Measurements from ENCODE around the gene PID1. TPM values are rescaled to one million over a fixed set of nuclear protein-coding genes. Genes with fewer than 3 reads are reported as not detected.

The PID1 gene
- total and polyA plus RNA-seq, 5 donors from 2014 or later, result 0.09 TPM; not detected in 4

DNA sequence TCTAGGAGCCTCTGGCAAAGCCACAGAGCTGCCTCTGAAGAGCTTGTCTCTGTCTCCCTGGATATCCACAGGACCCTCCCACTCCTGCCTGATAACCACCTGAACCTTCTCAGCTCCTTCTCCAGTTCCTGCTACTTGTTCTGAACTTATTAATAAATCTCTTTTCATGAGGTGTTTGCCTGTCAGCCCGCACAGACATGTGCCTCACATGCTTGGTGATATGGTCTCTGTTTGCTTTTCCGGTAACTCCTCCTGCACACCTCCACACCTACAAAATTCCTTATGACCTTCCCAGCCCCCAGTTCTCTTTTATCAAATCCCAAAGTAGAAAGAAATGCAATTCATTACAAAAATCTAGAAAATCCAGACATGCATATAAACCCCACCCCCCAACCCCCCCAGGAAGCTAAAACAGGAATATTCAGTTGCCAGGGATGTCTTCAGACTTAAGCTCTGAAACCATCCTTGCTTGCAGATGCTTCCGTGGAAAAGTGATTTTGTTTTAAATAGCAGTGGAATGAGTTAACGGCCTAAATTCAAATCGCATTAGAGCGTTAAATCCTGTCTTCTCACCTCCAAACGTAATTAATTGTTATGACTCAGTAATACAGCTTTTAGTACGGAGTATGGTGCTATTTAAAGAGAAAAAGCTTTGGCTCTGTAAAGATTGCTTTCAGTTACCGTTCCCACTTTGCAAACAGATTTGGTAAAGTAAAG, 2.1 kb upstream of the PID1 start:
- no peaks in the 10 kb centered on the region for H3K36me3 Mint-ChIP-seq
- no peak overlapping the region for H3K4me3 Mint-ChIP-seq
- DNase-seq, result no peak
- H3K27ac Mint-ChIP-seq, result no peak overlapping the region
- H3K9me3 ChIP-seq (ENCODE audit: control insufficient read depth in 2 of 2, low read length in 2 of 2), result no peaks in the 10 kb centered on the region
- H3K36me3 ChIP-seq (ENCODE audit: control insufficient read depth, insufficient read depth, low read length), result no peaks in the 10 kb centered on the region
- H3K4me1 Mint-ChIP-seq, result peaks cover 0 to 3% (median 0%) of the 10 kb centered on the region in 4 donors
- no peaks in the 10 kb centered on the region for H3K4me1 ChIP-seq (ENCODE audit: control insufficient read depth, insufficient read depth, low read length, poor library complexity, severe bottlenecking)
- ATAC-seq (ENCODE audit: low read depth in 2 of 2), result no peak
- H3K27me3 Mint-ChIP-seq, result peaks cover 39% of the 10 kb centered on the region
- no peak overlapping the region for H3K27ac ChIP-seq (ENCODE audit: insufficient read depth, low read length, poor library complexity, severe bottlenecking)
- H3K9me3 Mint-ChIP-seq, result peaks cover 0 to 2% (median 0%) of the 10 kb centered on the region in 7 donors
- H3K27me3 ChIP-seq (ENCODE audit: control insufficient read depth, insufficient read depth, low read length), result no peaks in the 10 kb centered on the region
- H3K4me3 ChIP-seq (ENCODE audit: low read depth, low read length), result no peak overlapping the region

DNA sequence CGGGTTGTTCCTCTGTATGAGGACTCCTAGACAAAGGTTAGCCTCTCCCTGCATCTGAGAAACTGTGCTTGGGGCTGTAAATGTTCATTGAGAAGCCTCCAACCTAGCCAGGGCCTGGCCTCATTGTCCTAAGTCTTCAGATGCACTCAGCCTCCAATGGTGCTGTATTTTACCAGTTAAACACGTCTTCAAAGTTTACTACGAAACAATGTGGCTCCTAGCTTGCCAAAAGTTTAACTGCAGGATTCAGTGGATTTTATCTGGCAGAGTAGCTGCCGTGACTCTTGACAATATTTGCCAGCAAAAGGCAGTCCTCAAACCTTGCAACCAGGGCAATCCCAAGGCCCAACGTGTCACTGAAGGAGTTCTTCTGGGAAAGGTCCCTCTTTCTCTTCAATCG, 1.1 kb downstream of the PID1 start:
- Histone ChIP-seq H3K9me3 (ENCODE audit: control insufficient read depth in 2 of 2, low read length in 2 of 2) (no peaks in the 10 kb centered on the region), H3K27me3 (ENCODE audit: control insufficient read depth, insufficient read depth, low read length) (no peaks in the 10 kb centered on the region), H3K4me3 (ENCODE audit: low read depth, low read length) (no peak overlapping the region), H3K4me1 (ENCODE audit: control insufficient read depth, insufficient read depth, low read length, poor library complexity, severe bottlenecking) (no peaks in the 10 kb centered on the region), H3K27ac (ENCODE audit: insufficient read depth, low read length, poor library complexity, severe bottlenecking) (no peak overlapping the region), H3K36me3 (ENCODE audit: control insufficient read depth, insufficient read depth, low read length) (no peaks in the 10 kb centered on the region)
- no peak for DNase-seq
- Mint-ChIP-seq H3K4me1 (peaks cover 0 to 3% (median 0%) of the 10 kb centered on the region in 4 donors), H3K36me3 (no peaks in the 10 kb centered on the region), H3K27ac (no peak overlapping the region), H3K4me3 (no peak overlapping the region), H3K27me3 (peaks cover 45% of the 10 kb centered on the region), H3K9me3 (peaks cover 0 to 4% (median 0%) of the 10 kb centered on the region in 7 donors)
- no peak for ATAC-seq (ENCODE audit: low read depth in 2 of 2)

DNA sequence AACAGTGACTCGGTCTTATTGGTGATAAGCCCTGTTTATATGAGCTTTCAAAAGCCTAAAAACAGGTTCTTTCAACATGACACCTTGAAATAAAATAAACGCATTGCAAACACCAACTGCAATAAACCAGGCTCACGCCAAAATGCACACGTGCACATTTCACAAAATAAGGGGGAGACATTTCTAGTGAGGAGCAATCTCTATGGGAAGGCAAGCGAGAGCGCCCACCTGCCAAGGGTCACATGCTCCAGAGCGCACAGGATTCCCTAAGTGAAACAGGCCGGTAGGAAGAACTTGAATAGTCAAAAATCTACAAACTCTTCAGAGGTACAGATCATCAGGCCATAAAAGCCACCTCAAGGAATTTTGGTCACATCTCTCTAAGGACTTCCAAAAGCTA, 1.9 kb downstream of the PID1 start:
- no peaks in the 10 kb centered on the region for H3K4me1 ChIP-seq (ENCODE audit: control insufficient read depth, insufficient read depth, low read length, poor library complexity, severe bottlenecking)
- H3K27me3 Mint-ChIP-seq, result peaks cover 45% of the 10 kb centered on the region

DNA sequence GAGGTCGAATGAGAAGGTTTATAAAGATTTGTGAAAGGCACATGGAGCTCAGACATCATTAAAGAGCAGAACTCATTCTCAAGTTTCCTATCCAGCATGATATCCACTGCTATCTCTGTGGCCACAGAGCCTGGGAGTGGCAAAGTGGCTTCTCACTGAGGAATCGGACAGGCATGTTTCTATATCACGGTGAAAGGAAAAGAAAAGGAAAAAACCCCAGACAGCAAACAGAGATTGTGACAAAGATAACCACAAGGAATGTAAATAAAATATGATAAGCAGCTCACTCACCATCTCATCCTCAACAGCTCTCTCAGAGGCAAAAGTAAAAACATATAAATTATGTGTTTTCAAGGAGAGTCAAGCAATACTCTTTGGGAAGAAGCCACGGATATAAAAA, 2.5 kb downstream of the PID1 start:
- Histone ChIP-seq H3K36me3 (ENCODE audit: control insufficient read depth, insufficient read depth, low read length) (no peaks in the 10 kb centered on the region), H3K27me3 (ENCODE audit: control insufficient read depth, insufficient read depth, low read length) (no peaks in the 10 kb centered on the region), H3K9me3 (ENCODE audit: control insufficient read depth in 2 of 2, low read length in 2 of 2) (no peaks in the 10 kb centered on the region), H3K4me1 (ENCODE audit: control insufficient read depth, insufficient read depth, low read length, poor library complexity, severe bottlenecking) (no peaks in the 10 kb centered on the region), H3K27ac (ENCODE audit: insufficient read depth, low read length, poor library complexity, severe bottlenecking) (no peak overlapping the region), H3K4me3 (ENCODE audit: low read depth, low read length) (no peak overlapping the region)
- no peak for ATAC-seq (ENCODE audit: low read depth in 2 of 2)
- H3K4me3 Mint-ChIP-seq, result no peak overlapping the region
- no peak overlapping the region for H3K27ac Mint-ChIP-seq
- no peak for DNase-seq
- peaks cover 39% of the 10 kb centered on the region for H3K27me3 Mint-ChIP-seq
- no peaks in the 10 kb centered on the region for H3K4me1 Mint-ChIP-seq
- H3K36me3 Mint-ChIP-seq, result no peaks in the 10 kb centered on the region
- H3K9me3 Mint-ChIP-seq, result peaks cover 0 to 8% (median 0%) of the 10 kb centered on the region in 7 donors

More for the DNA sequence above, 1.9 kb downstream of the PID1 start:
- Mint-ChIP-seq H3K4me3 (no peak overlapping the region), H3K9me3 (peaks cover 0 to 8% (median 0%) of the 10 kb centered on the region in 7 donors), H3K27ac (no peak overlapping the region), H3K36me3 (no peaks in the 10 kb centered on the region), H3K4me1 (peaks cover 0 to 3% (median 0%) of the 10 kb centered on the region in 4 donors)
- no peak overlapping the region for H3K4me3 ChIP-seq (ENCODE audit: low read depth, low read length)
- H3K36me3 ChIP-seq (ENCODE audit: control insufficient read depth, insufficient read depth, low read length), result no peaks in the 10 kb centered on the region
- no peak overlapping the region for H3K27ac ChIP-seq (ENCODE audit: insufficient read depth, low read length, poor library complexity, severe bottlenecking)
- no peaks in the 10 kb centered on the region for H3K9me3 ChIP-seq (ENCODE audit: control insufficient read depth in 2 of 2, low read length in 2 of 2)
- H3K27me3 ChIP-seq (ENCODE audit: control insufficient read depth, insufficient read depth, low read length), result no peaks in the 10 kb centered on the region
- DNase-seq (no peak), ATAC-seq (ENCODE audit: low read depth in 2 of 2) (no peak)

GRCh38 chr2:229267080-229267479, 4.0 kb downstream of the PID1 start:
- peaks cover 0 to 13% (median 0%) of the 10 kb centered on the region in 7 donors for H3K9me3 Mint-ChIP-seq
- peaks cover 26% of the 10 kb centered on the region for H3K27me3 Mint-ChIP-seq
- no peaks in the 10 kb centered on the region for H3K36me3 Mint-ChIP-seq
- H3K27me3 ChIP-seq (ENCODE audit: control insufficient read depth, insufficient read depth, low read length), result no peaks in the 10 kb centered on the region
- H3K9me3 ChIP-seq (ENCODE audit: control insufficient read depth in 2 of 2, low read length in 2 of 2), result no peaks in the 10 kb centered on the region
- H3K36me3 ChIP-seq (ENCODE audit: control insufficient read depth, insufficient read depth, low read length), result no peaks in the 10 kb centered on the region
- DNase-seq (no peak), ATAC-seq (ENCODE audit: low read depth in 2 of 2) (no peak)
- no peaks in the 10 kb centered on the region for H3K4me1 Mint-ChIP-seq
- no peak overlapping the region for H3K4me3 ChIP-seq (ENCODE audit: low read depth, low read length)
- no peak overlapping the region for H3K4me3 Mint-ChIP-seq
- no peak overlapping the region for H3K27ac Mint-ChIP-seq
- H3K27ac ChIP-seq (ENCODE audit: insufficient read depth, low read length, poor library complexity, severe bottlenecking), result no peak overlapping the region
- H3K4me1 ChIP-seq (ENCODE audit: control insufficient read depth, insufficient read depth, low read length, poor library complexity, severe bottlenecking), result no peaks in the 10 kb centered on the region

GRCh38 chr2:229265727-229266126, 5.4 kb downstream of the PID1 start:
- Histone ChIP-seq H3K4me1 (ENCODE audit: control insufficient read depth, insufficient read depth, low read length, poor library complexity, severe bottlenecking) (no peaks in the 10 kb centered on the region), H3K4me3 (ENCODE audit: low read depth, low read length) (no peak overlapping the region), H3K27ac (ENCODE audit: insufficient read depth, low read length, poor library complexity, severe bottlenecking) (no peak overlapping the region), H3K27me3 (ENCODE audit: control insufficient read depth, insufficient read depth, low read length) (no peaks in the 10 kb centered on the region), H3K36me3 (ENCODE audit: control insufficient read depth, insufficient read depth, low read length) (no peaks in the 10 kb centered on the region), H3K9me3 (ENCODE audit: control insufficient read depth in 2 of 2, low read length in 2 of 2) (no peaks in the 10 kb centered on the region)
- Mint-ChIP-seq H3K27me3 (peaks cover 21% of the 10 kb centered on the region), H3K4me1 (no peaks in the 10 kb centered on the region), H3K27ac (no peak overlapping the region), H3K9me3 (peaks cover 0 to 15% (median 1%) of the 10 kb centered on the region in 7 donors), H3K4me3 (no peak overlapping the region), H3K36me3 (no peaks in the 10 kb centered on the region)
- DNase-seq, result no peak
- no peak for ATAC-seq (ENCODE audit: low read depth in 2 of 2)

GRCh38 chr2:229261599-229261998, 9.5 kb downstream of the PID1 start:
- Mint-ChIP-seq H3K36me3 (no peaks in the 10 kb centered on the region), H3K27me3 (peaks cover 5% of the 10 kb centered on the region), H3K9me3 (peaks cover 0 to 15% (median 2%) of the 10 kb centered on the region in 7 donors), H3K27ac (no peak overlapping the region), H3K4me3 (no peak overlapping the region), H3K4me1 (no peaks in the 10 kb centered on the region)
- Histone ChIP-seq H3K9me3 (ENCODE audit: control insufficient read depth in 2 of 2, low read length in 2 of 2) (no peaks in the 10 kb centered on the region), H3K4me3 (ENCODE audit: low read depth, low read length) (no peak overlapping the region), H3K27ac (ENCODE audit: insufficient read depth, low read length, poor library complexity, severe bottlenecking) (no peak overlapping the region), H3K27me3 (ENCODE audit: control insufficient read depth, insufficient read depth, low read length) (no peaks in the 10 kb centered on the region), H3K36me3 (ENCODE audit: control insufficient read depth, insufficient read depth, low read length) (no peaks in the 10 kb centered on the region), H3K4me1 (ENCODE audit: control insufficient read depth, insufficient read depth, low read length, poor library complexity, severe bottlenecking) (no peaks in the 10 kb centered on the region)
- DNase-seq (no peak), ATAC-seq (ENCODE audit: low read depth in 2 of 2) (no peak)

- ATAC-seq (ENCODE audit: low read depth in 2 of 2), result no peak
- Mint-ChIP-seq H3K4me1 (no peaks in the 10 kb centered on the region), H3K36me3 (no peaks in the 10 kb centered on the region), H3K9me3 (peaks cover 0 to 15% (median 2%) of the 10 kb centered on the region in 7 donors), H3K27me3 (peaks cover 3% of the 10 kb centered on the region), H3K27ac (no peak overlapping the region), H3K4me3 (no peak overlapping the region)
- Histone ChIP-seq H3K4me3 (ENCODE audit: low read depth, low read length) (no peak overlapping the region), H3K4me1 (ENCODE audit: control insufficient read depth, insufficient read depth, low read length, poor library complexity, severe bottlenecking) (no peaks in the 10 kb centered on the region), H3K9me3 (ENCODE audit: control insufficient read depth in 2 of 2, low read length in 2 of 2) (no peaks in the 10 kb centered on the region), H3K36me3 (ENCODE audit: control insufficient read depth, insufficient read depth, low read length) (no peaks in the 10 kb centered on the region), H3K27me3 (ENCODE audit: control insufficient read depth, insufficient read depth, low read length) (no peaks in the 10 kb centered on the region), H3K27ac (ENCODE audit: insufficient read depth, low read length, poor library complexity, severe bottlenecking) (no peak overlapping the region)
- no peak for DNase-seq
These were observed 10.0 kb downstream of the PID1 start for GRCh38 chr2:229261076-229261475.
